HG02973 (cell line): ENCODE data around the gene TMC8.
"Not testable (repeated sequence)": the region's sequence is repeated elsewhere in the genome, so short reads cannot be mapped to it uniquely, and the experiment has no call there.

ENCODE experiments used
- ATAC-seq: cut with Tn5 transposase; IDR thresholded peaks from one replicate; pipeline ENCODE4 v1.9.1; 2021; ENCODE audit warnings: moderate library complexity; ENCODE audit not compliant: unreplicated experiment

The TMC8 gene

DNA sequence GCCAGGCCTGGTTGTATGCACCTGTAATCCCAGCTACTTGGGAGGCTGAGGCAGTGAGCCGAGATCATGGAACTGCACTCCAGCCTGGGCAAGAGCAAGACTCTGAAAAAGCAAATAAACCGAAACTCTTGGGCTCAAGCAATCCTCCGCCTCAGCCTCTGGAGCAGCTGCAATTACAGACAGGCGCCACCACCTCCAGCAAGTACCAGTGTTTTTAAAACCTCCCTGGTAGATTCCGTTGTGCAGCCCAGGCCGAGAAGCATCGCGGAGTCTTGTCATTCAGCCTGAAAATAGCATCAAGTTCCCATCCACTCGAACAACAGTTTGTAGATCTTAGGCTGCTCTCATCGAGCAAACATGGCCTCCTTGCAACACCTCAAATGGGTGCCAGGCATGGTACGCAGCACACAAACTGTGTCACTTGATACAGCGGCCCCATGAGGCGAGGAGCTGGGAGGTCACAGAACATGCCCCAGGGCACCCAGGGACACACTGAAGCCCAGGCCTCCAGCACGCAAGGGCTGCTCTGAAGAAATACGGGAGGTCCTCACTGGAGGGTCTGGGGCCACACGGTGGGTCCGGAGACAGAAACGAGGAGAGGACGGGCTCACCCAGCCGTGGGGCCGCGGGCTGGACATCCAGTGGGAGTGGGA lies 20.1 kb upstream of the TMC8 start:
- no peak for ATAC-seq

DNA sequence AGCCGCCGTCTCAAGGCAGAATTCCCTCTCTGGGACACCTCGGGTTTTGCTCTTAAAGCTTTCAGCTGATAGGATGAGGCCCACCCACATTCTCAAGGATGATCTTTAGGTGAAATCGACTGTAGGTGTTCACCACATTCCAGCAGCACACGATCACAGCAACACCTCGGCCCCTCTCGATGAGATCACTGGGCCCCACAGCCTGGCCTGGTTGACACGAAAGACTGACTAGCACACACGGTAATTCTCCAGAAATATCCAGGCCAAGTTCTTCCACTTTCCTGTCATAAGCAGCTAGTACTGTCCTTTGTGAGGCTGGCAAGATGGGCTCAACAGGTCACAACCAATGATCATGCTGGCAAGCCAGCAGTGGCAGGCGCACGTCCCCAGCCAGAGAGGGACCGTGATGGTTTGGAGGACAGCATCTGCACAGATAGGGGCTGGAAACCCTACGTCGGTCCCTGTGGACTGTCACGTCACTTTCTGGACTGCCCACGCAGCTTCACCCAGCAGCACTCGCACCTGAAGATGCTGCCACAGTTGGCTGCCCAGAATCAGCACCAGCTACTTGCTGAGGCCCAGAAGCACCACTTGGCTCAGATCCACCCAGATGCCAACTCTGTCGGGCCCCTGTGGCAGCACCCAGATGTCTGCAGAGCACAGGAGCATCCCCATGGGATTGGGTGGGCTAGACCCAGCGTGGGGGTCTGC lies 19.4 kb upstream of the TMC8 start:
- ATAC-seq = no peak

DNA sequence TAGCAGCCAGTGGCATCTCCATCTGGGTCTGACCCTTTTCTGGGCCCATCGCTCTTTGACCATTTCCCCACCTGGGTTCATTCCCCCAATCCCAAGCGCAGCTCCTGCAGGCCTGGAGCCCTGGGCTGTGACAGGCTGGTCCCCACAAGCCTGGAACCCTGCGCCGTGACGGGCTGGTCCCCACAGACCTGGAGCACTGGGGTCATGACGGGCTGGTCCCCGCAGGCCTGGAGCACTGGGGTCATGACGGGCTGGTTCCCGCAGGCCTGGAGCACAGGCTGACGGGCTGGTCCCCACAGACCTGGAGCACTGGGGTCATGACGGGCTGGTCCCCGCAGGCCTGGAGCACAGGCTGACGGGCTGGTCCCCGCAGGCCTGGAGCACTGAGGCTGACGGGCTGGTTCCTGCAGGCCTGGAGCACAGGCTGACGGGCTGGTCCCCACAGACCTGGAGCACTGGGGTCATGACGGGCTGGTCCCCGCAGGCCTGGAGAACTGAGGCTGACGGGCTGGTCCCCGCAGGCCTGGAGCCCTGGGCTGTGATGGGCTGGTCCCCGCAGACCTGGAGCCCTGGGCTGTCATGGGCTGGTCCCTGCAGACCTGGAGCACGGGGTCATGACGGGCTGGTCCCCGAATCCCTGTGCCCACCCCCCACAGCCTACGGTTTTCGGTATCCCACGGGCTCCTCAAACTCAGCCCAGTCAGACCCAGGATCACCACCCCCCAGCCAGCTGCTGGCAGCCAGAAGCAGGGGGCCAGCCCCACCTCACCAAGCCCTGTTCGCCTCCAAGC lies 18.6 kb upstream of the TMC8 start:
- no peak for ATAC-seq

DNA sequence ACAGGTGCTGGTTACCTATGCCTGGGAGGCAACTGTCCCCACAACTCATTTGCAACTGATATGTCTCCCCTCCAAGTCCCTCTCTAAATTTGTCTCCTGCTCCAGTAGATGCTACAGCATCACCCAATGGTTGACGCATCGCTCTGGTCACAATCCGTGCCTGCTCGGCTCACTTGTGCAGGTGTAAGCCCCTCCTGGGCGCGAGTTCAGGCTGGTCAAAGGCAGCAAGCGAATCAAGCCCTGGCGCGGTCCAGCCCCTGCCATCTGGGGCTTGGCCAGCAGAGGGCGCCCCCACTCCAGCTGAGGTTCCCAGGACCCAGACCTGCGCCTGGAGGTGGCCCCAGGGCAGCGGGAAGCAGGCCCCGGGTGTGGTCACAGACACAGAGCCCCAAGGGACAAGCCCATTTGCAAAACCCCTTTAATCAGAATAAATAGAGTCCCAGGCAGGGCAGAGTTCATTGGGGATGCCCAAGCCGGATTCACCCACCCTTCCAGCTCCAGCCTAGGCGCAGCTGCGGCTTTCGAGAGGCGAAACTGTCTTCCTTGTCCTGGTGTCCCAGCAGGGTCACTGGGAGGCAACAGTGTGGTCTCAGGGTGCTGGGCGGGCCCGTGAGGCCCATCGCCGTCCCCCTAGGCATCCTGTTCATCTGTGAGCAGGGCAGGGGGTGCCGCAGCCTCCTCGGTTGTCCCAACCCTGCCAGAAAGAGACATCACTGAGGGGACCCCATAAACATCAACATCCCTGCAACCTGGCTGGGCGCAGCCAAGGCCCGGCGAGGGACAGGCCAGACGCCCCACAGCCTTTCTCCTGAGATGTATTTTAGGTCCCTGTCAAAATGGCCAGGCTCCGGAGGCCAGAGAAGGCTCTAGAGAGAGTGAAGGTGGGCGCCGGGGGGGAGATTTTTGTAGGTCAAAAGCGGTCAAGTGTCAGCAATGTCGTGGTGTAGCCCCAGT lies 17.8 kb upstream of the TMC8 start:
- no peak for ATAC-seq

DNA sequence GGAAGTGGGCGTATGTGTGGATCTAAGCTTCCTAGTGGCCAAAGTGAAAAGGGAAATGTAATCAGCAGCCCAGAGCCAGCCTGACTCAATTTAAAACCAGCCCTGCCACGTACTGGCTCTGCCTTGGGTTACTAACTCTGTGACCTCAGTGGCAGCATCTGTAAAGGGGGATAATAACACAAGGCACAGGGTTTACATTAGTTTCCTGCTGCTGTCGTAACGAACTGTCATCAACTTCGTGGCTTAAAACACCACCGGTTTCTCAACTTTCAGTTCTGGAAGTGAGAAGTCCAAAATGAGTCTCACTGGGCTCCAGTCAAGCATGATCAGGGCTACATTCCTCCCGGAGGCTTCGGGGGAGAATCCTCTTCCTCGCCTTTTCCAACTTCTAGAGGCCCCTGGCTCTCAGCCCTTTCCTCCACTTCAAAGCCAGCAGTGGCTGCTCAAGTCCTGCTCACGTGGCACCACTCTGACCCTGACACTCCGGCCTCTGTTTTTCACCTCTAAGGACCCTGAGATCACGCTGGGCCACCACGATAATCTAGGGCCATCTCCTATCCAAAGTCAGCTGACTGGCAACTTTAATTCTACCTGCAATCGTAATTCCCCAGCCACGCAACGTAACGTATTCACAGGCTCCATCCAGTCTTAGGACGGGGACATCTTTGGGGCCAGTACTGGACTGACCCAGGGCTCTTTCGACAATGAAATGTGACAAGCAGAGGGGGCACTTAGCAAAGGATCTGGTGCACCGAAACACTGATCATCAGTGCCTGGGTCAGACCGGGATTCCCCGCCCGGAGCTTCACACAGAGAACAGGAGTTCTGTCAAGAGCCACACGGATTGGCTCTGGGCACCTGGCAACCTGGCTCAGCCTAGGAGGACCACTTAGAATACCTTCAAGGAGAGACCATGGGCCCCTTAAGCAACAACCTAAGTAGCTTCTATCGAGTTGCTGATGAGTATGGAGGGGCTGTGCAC lies 16.5 kb upstream of the TMC8 start:
- ATAC-seq = no peak

DNA sequence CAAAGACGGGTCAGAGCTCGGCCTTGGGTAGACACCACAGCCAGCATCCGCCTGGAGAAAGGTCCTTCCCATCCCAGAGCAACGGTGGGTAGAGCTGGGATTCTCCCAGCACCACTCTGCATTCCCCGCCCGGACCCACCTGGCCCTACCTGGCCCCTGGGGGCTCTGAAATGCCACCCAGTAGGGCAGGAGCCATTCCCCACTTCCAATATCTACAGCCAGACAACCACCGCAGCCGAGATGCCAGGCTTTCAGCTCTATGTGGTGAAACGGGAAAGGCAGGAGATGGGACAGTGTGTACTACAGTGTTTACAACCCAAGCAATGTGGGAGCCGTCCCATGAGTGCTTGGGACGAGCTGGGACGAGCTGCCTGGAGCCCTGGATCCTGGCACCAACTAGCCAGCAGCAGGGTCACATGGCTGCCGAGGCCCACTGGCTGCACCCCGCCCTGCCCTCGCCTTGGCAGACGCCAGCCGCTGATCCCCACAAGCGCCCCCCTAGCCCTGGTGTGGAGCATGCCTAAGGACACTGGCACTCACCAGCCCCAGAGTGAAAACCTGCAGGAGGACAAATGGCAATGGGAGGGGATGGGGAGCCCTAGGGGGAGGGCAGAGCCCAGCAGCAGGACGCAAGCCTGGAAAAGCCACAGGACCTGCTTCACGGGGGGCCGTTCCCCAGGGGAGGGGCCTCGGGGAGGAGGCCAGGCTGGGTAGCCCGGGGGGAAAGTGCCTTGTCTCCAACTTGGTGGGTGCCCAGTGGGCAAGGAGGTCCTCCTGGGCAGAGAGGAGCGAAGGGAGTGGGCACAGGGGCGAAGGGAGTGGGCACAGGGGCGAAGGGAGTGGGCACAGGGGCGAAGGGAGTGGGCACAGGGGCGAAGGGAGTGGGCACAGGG lies 15.5 kb upstream of the TMC8 start:
- ATAC-seq = no peak

DNA sequence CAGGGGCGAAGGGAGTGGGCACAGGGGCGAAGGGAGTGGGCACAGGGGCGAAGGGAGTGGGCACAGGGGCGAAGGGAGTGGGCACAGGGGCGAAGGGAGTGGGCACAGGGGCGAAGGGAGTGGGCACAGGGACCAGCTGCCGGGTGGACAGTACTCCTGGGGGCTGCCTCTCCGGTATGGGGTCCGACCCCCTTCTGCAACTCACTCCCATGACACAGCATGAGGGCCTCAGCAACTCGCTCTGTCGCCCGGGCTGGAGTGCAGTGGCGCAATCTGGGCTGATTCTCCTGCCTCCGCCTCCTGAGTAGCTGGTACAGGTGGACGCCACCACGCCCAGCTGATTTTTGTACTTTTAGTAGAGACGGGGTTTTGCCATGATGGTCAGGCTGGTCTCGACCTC lies 14.8 kb upstream of the TMC8 start:
- ATAC-seq = not testable (repeated sequence)

DNA sequence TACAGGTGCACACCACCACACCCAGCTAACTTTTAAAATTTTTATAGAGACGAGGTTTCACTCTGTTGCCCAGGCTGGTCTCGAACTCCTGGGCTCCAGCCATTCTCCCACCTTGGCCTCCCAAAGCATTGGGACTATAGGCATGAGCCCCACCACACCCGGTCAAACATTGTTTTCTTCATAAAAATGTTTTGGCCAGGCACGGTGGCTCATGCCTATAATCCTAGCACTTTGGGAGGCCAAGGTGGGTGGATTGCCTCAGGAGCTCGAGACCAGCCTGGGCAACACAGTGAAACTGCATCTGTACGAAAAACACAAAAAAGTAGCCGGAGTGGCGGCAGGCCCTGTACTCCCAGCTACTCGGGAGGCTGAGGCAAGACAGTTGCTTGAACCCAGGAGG lies 14.2 kb upstream of the TMC8 start:
- no peak for ATAC-seq

DNA sequence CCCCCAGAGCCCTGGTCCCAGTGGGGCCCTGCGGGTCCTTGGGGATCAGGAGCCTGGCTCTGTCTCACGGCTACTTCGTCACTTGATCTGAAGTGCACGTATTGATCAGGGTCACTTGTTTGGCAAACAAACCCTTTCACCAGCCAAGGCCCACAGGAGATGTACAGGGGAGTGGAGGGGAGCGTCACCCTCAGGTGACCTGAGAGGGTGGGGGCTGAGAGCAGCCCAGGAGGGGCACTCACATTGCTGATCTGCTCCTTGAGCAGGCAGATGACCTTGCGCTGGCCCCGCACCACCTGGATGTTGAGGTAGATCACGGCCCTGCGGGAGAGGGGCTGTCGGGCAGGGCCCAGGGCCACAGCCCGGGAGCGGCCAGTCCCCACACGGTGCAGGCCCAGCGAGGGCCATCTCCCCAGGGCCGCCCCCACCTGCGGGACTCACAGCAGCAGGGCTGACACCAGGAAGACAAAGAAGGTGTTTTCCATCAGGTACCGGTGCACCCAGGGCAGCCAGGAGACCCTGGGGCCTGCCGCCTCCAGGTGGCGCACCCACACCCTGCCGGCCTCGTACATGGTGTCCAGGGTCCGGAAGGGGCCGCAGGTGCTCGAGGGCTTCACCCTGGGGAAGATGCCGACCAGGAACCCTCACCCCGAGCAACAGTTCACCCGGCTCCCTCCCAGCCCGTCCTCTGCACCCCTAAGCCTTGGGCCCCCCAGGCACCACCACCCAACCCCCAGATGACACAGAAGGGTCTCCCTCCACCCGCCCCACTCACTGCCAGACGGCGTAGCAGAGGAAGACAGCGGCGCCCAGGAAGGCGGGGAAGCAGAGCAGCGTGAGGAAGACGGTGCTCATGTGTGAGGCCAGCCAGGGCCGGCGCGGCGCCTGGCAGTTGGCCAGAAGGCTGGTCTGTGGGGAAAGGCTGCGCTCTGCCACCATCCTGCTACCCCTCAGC lies 13.3 kb upstream of the TMC8 start:
- ATAC-seq = no peak

DNA sequence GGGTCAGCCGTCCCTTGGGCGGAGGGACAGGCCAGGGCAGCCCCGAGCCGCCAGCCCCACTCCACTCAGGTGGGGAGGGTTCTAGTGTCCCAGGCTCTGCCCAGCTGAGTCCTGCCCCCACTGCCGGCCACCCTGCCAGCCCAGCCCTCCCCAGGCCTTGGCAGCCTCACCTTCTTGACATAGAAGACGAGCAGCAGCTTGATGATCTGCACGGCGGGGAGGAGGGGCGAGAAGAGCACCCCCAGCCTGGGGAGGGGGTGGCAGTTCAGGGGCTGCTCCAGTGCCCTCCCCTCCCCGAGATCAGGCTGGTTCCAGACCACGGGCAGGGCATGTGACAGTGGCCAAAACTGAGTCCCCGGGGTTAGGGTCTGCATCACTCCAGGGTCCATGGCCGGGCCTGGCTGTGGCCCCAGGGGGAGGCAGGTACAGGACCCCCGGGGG lies 11.8 kb upstream of the TMC8 start:
- no peak for ATAC-seq

DNA sequence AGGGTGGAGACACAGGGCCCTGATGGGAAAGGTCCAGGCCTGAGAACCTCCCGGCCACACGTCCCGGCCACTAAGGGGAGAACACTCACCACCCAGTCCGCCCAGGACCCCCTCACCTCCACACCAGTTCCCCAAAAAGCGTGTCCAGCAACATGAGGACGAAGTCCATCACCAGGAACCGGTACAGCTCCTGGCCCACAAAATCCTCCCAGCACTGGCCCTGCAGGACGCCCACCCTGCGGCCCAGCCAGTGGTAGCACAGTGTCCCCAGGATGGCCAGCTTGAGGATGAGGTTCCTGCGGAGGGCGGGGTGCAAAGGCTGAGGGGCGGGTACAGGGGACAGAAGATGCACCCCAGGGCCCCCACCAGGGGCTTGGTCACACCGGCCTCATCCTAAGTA lies 10.0 kb upstream of the TMC8 start:
- ATAC-seq = no peak

DNA sequence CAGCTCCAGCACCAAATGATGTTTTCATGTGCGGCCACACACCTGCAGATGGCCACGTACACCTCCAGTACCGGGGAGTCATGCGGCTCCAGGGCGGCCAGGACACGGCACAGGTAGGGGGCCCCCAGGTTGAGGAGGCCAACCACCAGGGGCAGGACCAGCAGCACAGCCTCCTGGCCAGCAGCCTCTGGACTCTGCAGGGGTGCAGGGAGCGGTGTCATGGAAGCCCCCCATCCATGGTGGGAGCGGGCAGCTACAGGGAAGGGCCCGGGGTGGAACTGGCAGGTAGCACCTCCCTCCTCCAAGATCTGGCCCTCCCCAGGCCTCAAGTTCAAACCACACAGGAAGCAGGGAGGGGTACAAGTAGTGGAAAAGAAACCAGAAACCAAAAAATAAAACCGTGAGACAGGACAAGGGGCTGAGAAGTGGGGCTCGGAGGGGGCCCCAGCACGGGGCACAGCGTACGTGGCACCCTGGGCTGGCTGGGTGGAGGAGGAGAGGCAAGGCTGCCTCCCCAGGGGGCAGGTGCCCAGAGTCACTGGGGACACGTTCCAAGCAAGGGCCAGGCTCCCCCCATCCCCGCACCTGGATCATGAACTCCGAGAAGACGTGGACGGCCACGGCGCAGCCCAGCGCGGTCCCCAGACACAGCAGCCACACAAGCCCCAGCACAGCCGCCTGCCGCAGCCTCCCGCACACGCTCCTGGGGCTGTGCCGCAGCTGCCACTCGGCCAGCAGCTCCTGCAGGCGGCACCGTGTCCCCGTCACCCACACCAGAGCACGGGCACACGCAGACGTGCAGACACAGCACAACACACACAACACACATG lies 9.4 kb upstream of the TMC8 start:
- no peak for ATAC-seq

DNA sequence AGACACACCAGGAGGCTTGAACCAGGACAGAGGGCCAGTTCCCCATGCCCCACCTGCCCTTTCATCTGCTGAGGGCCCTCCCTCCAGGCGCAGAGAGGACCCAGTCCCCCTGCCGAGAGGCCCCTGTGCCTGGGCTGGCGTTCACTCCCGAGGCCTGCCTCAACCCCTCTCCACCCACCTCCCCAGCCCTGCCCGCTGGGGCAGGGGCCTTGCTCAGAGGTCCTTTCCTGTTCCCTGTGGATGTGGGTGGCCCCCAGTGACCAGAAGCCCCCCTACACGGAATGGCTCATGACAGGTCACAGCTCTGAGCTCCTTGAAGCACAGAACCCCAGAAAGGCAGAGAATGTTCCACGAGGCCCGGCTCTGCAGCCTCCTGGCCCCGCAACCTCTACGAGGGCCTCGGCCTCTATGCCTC lies 8.8 kb upstream of the TMC8 start:
- ATAC-seq = no peak

DNA sequence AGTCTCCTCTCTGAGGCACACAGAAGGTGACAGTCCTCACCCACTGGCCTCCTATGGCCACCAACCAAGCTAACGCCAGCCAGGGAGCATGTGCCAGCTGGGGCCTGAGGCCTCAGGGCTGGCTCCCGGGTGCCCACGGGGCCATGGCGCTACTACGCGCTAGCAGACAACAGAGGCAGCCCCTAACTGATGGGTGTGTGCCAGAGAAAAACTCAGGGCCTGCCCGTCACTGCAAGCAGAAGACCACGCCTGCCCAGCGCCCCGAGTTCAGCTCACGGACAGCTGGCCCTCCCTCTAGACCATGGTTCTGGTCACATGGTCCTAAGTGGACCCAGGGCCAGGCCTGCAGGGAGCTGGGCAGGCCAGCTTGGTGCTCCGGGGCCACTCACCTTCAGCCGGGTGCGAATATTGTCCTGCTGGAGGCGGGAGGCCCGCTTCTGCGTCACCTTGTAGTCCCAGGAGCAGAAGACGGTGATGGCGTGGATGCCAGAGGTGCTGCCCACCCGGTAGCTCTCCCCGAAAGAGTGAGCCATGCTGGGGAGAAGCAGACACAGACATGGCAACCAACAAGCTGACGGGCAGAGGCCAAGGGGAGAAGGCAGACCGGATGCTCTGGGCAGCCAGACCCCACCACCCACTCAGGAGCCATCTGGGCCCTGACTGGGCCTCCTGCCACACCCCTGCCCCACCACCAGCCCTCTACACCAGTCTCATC lies 8.2 kb upstream of the TMC8 start:
- no peak for ATAC-seq

DNA sequence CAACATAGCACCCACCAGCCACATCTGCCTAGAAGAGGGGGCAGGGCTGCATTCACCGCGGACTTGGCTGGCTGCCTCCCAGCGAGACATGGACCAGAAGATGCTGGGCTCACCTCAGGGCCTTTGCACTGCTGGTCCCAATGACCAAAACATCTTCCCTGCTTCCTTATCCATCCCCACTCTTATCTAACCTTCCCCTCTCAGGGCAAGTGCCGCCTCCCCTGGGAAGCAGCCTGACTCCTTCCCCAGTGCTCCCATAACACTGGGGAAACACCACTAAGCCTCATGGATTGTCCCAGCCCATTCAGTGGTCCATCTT lies 7.7 kb upstream of the TMC8 start:
- no peak for ATAC-seq

DNA sequence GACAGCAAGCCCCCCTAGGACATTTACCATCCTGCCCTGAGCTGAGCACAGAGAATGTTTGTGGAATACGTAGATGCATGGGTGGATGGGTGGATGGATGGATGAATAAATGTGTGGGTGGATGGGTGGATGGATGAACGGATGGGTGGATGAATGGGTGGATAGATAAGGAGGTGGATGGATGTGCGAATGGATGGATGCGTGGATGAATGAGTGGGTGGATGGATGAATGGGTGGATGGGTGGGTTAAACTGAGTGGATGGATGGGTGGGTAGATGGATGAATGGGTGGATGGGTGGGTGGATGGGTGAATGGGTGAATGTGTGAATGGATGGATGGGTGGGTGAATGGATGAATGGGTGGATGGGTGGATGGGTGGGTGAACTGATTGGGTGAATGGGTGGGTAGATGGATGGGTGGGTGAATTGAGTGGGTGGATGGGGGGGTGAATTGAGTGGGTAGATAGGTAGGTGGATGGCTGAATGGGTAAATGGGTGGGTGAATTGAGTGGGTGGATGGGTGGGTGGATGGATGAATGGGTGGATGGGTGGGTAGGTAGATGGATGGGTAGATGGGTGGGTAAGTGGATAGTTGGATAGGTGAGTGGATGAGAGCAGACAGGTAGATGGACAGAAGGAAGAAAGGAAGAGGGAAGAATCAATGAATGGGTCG lies 7.2 kb upstream of the TMC8 start:
- no peak for ATAC-seq
